HUES48 (cell line): ENCODE results near the gene RGS2.

ENCODE experiments used
- H3K27ac ChIP-seq: one replicate; pipeline ENCODE4 v1.7.0; 2013; ENCODE audit warnings: low read depth, low read length, inconsistent platforms
- H3K27me3 ChIP-seq: 2 replicates; pipeline ENCODE4 v1.6.1; 2013; ENCODE audit warnings: mild to moderate bottlenecking, low read length; ENCODE audit not compliant: control insufficient read depth, insufficient read depth
- H3K36me3 ChIP-seq: 2 replicates; pipeline ENCODE4 v1.6.1; 2013; ENCODE audit warnings: low read length; ENCODE audit not compliant: control insufficient read depth, insufficient read depth
- H3K4me1 ChIP-seq: 2 replicates; pipeline ENCODE4 v1.6.1; 2013; ENCODE audit warnings: mild to moderate bottlenecking, low read length; ENCODE audit not compliant: control insufficient read depth, insufficient read depth
- H3K4me3 ChIP-seq: 2 replicates; pipeline ENCODE4 v1.5.1; 2013; ENCODE audit warnings: mild to moderate bottlenecking, low read depth, low read length
- H3K9ac ChIP-seq: 2 replicates; pipeline ENCODE4 v1.6.1; 2013; ENCODE audit warnings: mild to moderate bottlenecking, low read depth, low read length, moderate library complexity
- H3K9me3 ChIP-seq: 2 replicates; pipeline ENCODE4 v1.6.1; 2013; ENCODE audit warnings: low read length; ENCODE audit not compliant: control insufficient read depth, insufficient read depth

RGS2 gene

DNA sequence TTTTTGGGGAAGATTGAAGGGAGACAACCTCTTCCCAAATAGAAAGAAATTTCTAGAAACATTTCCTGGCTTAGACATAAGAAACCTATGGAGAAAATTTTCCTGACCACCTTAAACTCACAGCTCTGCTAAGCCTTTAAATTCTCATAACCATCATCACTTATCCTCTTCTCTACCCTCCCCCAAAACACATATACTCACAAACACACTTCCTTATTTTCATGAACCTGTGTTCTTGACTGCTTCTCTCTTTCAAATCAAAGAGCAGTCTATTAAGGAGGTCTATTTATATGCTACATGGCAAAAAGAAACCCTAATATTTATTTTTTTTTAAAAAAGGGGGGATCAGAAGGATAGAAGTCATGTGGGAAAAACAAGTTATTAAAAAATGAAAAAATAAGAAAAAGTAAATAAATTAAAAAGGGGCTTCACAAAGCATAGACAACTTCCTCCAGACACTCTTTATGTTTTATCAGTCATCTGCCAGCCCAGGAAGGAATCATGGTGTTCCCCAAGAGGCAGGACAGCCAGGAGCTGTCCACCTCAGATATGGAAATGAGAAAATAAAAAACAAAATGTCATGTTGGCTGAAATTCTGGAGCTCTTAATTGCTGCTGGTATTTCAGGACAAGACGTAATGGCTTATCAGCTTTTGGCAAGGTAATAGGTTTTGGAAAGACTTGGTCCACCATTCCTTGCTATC, 12.8 kb upstream of the RGS2 start:
- Histone ChIP-seq H3K4me1 (peaks cover 22% of the 10 kb centered on the region), H3K36me3 (no peaks in the 10 kb centered on the region), H3K27ac (no peak overlapping the region), H3K4me3 (no peak overlapping the region), H3K9me3 (no peaks in the 10 kb centered on the region), H3K9ac (no peak overlapping the region), H3K27me3 (no peaks in the 10 kb centered on the region)

DNA sequence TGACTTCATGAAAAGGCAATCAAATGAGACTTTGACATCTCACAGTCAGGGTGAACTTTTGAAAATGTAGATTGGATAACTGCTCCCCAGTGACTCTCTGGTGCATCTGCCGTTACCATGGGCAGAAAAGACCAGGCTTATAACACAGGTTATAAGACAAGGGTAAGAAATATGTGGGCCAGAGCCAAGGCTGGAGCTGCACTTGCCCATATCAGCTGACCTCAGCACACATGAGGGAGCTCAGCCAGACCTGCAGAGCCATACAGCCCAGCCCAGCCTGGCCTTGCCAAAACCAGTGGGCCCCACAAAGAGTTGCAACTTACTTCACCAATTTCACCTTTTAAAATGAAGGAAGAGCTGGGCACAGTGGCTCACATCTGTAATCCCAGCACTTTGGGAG, 11.7 kb upstream of the RGS2 start:
- H3K4me3 ChIP-seq = no peak overlapping the region
- no peak overlapping the region for H3K27ac ChIP-seq
- H3K36me3 ChIP-seq = no peaks in the 10 kb centered on the region
- no peaks in the 10 kb centered on the region for H3K9me3 ChIP-seq
- H3K27me3 ChIP-seq = no peaks in the 10 kb centered on the region
- no peak overlapping the region for H3K9ac ChIP-seq
- peaks cover 22% of the 10 kb centered on the region for H3K4me1 ChIP-seq

DNA sequence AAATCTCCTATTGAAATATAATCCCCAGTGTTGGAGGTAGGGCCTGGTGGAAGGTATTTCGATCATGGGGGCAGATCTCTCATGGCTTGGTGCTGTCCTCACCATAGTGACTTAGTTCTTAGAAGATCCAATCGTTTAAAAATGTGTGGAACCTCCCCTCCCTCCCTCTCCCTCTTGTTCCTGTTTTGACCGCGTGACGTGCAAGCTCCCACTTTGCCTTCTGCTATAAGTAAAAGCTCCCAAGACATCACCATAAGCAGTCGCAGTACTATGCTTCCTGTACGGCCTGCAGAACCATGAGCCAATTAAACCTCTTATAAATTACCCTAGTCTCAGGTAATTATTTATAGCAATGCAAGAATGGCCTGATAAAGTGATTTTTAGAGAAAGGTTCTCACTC, 10.9 kb upstream of the RGS2 start:
- no peaks in the 10 kb centered on the region for H3K27me3 ChIP-seq
- no peak overlapping the region for H3K9ac ChIP-seq
- H3K4me3 ChIP-seq = no peak overlapping the region
- no peaks in the 10 kb centered on the region for H3K9me3 ChIP-seq
- no peaks in the 10 kb centered on the region for H3K36me3 ChIP-seq
- H3K27ac ChIP-seq = no peak overlapping the region
- peaks cover 22% of the 10 kb centered on the region for H3K4me1 ChIP-seq

DNA sequence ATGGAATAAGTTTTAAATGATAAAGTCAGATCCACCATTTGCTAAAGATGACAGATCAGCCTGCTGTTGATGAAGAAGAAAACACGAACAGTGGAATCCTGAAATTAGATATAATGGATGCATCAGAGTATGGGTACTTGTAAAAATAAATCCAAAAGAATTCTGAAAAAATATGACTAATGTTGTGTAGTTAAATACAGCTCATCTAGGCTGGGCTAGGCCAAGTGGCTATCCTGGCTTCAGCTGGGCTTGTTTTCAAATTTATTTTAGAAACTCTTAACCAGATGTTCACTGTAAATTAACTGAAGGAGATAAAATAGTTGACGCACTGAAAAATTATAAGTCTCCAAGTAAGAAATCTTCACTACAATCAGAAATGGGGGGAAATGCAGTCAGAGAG, 7.4 kb upstream of the RGS2 start:
- H3K36me3 ChIP-seq = no peaks in the 10 kb centered on the region
- no peak overlapping the region for H3K4me3 ChIP-seq
- no peaks in the 10 kb centered on the region for H3K4me1 ChIP-seq
- H3K9ac ChIP-seq = no peak overlapping the region
- no peaks in the 10 kb centered on the region for H3K27me3 ChIP-seq
- H3K27ac ChIP-seq = no peak overlapping the region
- H3K9me3 ChIP-seq = no peaks in the 10 kb centered on the region

DNA sequence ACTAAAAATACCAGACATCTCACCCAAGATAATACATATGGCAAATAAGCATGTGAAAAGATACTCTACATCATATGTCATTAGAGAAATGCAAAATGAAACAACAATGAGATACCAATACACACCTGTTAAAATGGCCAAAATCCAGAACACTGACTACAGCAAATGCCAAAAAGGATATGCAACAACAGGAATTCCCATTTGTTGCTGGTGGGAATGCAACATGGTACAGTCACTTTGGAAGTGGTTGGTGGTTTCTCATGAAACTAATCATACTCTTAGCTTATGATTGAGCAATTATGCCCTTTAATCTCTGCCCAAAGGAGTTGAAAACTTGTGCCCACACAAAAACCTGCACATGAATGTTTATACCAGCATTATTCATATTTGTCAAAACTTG, 6.4 kb upstream of the RGS2 start:
- H3K4me1 ChIP-seq = no peaks in the 10 kb centered on the region
- no peak overlapping the region for H3K27ac ChIP-seq
- no peak overlapping the region for H3K4me3 ChIP-seq

DNA sequence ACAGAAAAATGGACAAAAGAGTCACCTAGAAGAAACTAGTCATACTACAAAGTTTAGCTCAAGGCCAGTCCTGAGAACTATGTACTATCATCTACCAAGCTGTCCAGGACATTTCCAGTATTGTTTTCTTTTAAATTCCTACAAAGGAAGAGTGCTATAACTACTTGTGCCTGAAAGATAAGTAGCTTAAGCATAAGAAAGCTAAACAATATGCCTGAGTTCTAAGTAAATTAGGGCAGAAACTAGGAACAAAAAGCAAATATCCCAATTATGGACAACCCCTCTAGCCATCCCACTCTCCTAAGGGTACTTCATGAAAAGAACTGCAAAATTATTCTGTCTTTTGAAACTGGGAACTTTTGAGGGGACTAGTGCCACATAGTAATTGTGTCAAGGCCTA, 5.3 kb upstream of the RGS2 start:
- no peaks in the 10 kb centered on the region for H3K9me3 ChIP-seq
- H3K36me3 ChIP-seq = no peaks in the 10 kb centered on the region
- peaks cover 14% of the 10 kb centered on the region for H3K27me3 ChIP-seq
- H3K27ac ChIP-seq = no peak overlapping the region
- H3K4me3 ChIP-seq = no peak overlapping the region
- H3K9ac ChIP-seq = no peak overlapping the region
- peaks cover 7% of the 10 kb centered on the region; the same call in 1 of the 2 replicates for H3K4me1 ChIP-seq

More for the DNA sequence above, 6.4 kb upstream of the RGS2 start:
- Histone ChIP-seq H3K9me3 (no peaks in the 10 kb centered on the region), H3K36me3 (no peaks in the 10 kb centered on the region), H3K27me3 (peaks cover 5% of the 10 kb centered on the region), H3K9ac (no peak overlapping the region)

DNA sequence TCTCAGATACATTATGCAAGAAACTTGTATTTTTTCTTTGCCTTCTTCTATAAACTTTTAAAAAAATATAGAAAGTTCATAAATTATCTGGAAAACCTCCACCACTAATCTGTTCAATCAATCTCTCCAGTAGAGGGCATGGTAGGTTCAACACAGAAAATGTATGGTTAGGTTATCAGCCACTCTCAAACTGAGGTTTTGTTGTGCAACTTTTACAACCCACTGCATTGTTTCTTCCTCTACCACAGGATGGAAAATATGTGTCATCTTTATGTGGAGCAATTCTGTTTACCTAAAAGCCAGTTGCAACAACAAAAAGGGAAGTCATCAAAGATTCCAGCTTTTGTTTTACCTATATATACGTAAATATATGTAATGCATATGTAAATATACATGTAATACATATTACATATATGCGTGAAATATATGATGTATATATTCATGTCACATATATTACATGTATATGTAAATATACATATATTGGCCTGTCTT, 3.0 kb upstream of the RGS2 start:
- Histone ChIP-seq H3K9ac (no peak overlapping the region), H3K4me1 (peaks cover 17% of the 10 kb centered on the region; the same call in 1 of the 2 replicates), H3K36me3 (peaks cover 2% of the 10 kb centered on the region), H3K4me3 (no peak overlapping the region), H3K27me3 (peaks cover 14% of the 10 kb centered on the region), H3K27ac (no peak overlapping the region), H3K9me3 (no peaks in the 10 kb centered on the region)

DNA sequence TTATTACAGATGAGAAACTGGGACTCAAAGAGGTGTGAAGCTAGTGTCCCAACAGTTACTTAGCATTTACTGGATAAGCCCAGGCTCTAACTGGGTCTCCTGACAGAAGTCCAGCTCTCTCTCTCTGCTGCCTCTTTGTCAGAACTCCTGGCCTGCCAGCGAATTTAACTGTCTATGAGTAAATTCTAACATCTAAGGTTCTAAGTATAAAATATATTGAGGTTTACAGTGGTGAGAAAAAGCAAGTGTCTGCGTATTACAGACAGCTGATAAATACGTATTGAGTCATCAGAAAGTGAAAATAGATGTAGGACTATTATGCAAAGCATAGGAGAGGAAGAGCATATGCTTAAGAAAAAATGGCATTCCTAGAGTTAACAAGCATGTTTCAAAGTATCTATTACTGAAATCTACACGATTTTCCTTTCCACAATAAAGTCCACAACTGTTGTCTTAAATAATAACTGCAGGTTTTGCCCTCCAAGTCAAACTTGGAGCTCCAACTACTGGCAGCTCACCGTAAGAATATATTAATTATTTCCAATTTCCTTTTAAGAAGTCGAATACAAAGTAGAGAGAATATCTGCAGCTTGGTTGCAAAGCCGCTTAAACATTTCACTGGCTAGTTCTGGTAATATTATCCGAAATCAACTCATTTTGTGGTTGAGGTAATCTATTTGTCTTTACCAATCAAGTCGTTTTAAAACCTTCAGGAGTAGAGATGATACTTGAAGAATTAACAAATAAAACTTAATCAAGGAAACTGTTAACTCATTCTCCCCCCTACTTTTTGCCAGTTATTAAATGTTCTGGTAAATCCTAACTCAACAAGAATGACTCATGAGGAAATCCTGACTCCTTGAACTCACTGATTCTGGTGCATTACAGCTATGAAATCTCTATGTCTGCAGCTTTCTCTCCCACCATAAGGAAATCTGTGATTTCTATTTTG, 1.4 kb upstream of the RGS2 start:
- peak overlapping the region; percentile 100 for H3K4me3 ChIP-seq
- peaks cover 14% of the 10 kb centered on the region for H3K27me3 ChIP-seq
- peaks cover 17% of the 10 kb centered on the region; the same call in 1 of the 2 replicates for H3K4me1 ChIP-seq
- H3K27ac ChIP-seq = no peak overlapping the region
- peaks cover 13% of the 10 kb centered on the region for H3K36me3 ChIP-seq
- H3K9me3 ChIP-seq = no peaks in the 10 kb centered on the region
- no peak overlapping the region for H3K9ac ChIP-seq

DNA sequence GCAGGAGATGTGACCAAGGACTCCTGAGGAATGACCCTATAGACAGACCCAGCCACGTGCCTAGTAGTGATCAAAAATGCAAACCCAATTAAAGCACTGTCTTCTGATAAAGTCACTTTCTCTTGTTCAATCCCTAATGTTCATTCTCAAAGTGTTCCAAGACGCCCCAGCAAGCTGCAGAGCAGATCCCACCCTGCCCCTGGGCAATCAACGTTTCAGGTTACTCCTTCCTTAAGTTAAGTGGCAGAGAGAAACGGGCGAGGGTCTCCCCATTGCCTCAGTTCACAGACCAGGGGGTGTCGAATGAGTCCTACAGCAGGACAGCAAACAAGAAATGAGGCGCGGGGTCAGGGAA, 699 bp upstream of the RGS2 start:
- Histone ChIP-seq H3K9ac (peak overlapping the region; percentile 60), H3K27ac (peak overlapping the region; percentile 73), H3K27me3 (peaks cover 14% of the 10 kb centered on the region), H3K4me3 (peak overlapping the region; percentile 100), H3K36me3 (peaks cover 13% of the 10 kb centered on the region), H3K4me1 (peaks cover 17% of the 10 kb centered on the region; the same call in 1 of the 2 replicates), H3K9me3 (no peaks in the 10 kb centered on the region)

DNA sequence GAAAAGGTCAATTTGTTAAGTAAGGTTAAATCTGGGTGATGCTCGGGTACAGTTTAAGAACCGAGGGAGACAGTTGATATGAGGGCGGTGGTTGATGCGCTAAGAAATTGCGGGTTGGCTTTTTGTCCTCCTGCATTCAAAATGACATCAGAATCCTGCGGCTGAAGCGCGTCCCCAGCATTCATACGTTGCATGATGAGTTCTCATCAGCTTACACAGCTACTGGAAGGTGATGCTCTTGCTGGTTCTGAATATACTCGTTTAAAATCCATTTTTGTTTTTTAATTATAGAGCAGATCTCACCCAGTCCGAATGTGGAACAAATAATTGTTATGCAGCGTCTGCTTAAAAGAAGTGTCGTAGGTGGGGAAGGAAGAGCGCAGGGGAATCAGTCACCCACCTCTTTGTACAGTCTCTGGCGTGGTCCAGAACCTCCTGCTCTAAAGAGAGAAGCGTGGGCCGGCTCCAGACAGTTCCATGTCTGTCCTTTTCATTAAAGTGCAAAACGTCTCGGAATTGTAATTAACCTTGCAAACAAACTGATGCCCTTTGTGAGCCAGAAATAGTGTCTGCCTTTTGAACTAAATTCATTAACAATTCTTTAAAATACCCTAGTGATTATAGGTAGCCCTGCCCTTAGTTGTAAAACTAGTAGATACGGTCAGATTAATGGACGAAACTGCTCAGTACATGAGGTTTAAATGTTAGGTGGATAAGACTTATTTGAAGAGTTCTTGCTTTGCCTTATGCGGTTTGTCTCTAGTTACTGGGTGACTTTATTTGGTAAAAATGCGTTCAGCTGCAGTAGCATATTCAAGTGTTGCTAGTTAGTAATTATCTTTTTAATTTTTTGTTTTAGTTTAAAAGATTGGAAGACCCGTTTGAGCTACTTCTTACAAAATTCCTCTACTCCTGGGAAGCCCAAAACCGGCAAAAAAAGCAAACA, 741 bp downstream of the RGS2 start:
- Histone ChIP-seq H3K27ac (peak overlapping the region; percentile 73), H3K4me3 (peak overlapping the region; percentile 100), H3K4me1 (peaks cover 17% of the 10 kb centered on the region; the same call in 1 of the 2 replicates)

More for the DNA sequence above, 741 bp downstream of the RGS2 start:
- Histone ChIP-seq H3K27me3 (peaks cover 14% of the 10 kb centered on the region), H3K36me3 (peaks cover 13% of the 10 kb centered on the region), H3K9me3 (no peaks in the 10 kb centered on the region), H3K9ac (peak overlapping the region; percentile 89)
